Prostate gland (tissue), 2 donors: ENCODE measurements around the gene OR13C2. TPM values are rescaled to one million over a fixed set of nuclear protein-coding genes. Genes with fewer than 3 reads are reported as not detected.

ENCODE experiments used
- DNase-seq: peaks from one replicate; pipeline ENCODE4 v3.0.0-alpha.2; 2019; ENCODE audit warnings: low spot score
- H3K27ac ChIP-seq, 2 donors: fragments of 200-600 bp; sonication (generic); 2 replicates each; pipeline ENCODE4 v1.5.1; 2017 to 2019
- H3K27me3 ChIP-seq: fragments of 200-600 bp; sonication (generic); replicated peaks from 2 replicates; pipeline ENCODE4 v1.5.1; 2019; ENCODE audit not compliant: insufficient read depth
- H3K36me3 ChIP-seq, 2 donors: fragments of 200-600 bp; sonication (generic); 1 replicate in 1 of 2; 2 replicates in 1 of 2; pipeline versions ENCODE4 v1.5.1 to v1.8.1; 2017 to 2019
- H3K4me1 ChIP-seq: fragments of 200-600 bp; sonication (generic); replicated peaks from 2 replicates; pipeline ENCODE4 v1.5.1; 2019
- H3K4me3 ChIP-seq, 2 donors: fragments of 200-600 bp; sonication (generic); 2 replicates each; pipeline ENCODE4 v1.5.1; 2017 to 2019
- H3K9me3 ChIP-seq: fragments of 200-600 bp; sonication (generic); 2 replicates; pipeline ENCODE4 v1.5.1; 2017
- CTCF ChIP-seq, 4 experiments: fragments of 200-600 bp in 2 of 4; fragments of 450-650 bp in 2 of 4; sonication (generic) in 2 of 4; IDR thresholded peaks; 1 replicate in 3 of 4; 2 replicates in 1 of 4; pipeline ENCODE4 v1.5.1; 2016 to 2019; ENCODE audit warnings: antibody characterized with exemption in 4 of 4, mild to moderate bottlenecking in 2 of 4, moderate library complexity in 2 of 4
- POLR2A ChIP-seq: fragments of 450-650 bp; IDR thresholded peaks from one replicate; pipeline ENCODE4 v1.6.1; 2016; ENCODE audit warnings: antibody characterized with exemption, mild to moderate bottlenecking
- POLR2AphosphoS5 ChIP-seq: sonication (generic); formaldehyde crosslinking; IDR thresholded peaks from one replicate; pipeline ENCODE4 v1.6.1; 2017; ENCODE audit warnings: antibody characterized with exemption
- WGBS: methylation state at CpG from one replicate; pipeline ENCODE4 v1.1.5; 2018; 5-methylcytosine and 5-hydroxymethylcytosine counted together
- intact Hi-C: fragments of 100-400 bp; cut with DNase I; formaldehyde crosslinking; loops from one replicate; pipeline ENCODE4 v1.14.2; 2022
- total RNA-seq, 2 donors: library from RNA; depleted of rRNA; stranded (reverse); fragments of >200 nt; gene quantifications; one replicate each; pipeline ENCODE4 v1.1.0, GENCODE V29; 2016

OR13C2 gene
- total RNA-seq, 2 donors from 2014 or later = not detected

- intact Hi-C loops = no loop called here
- DNase-seq = no peak
- no peaks in the 10 kb centered on the region for H3K27me3 ChIP-seq
- H3K27ac ChIP-seq = no peak overlapping the region
- 88% methylated on average over 1 of the region's 1 CpG for WGBS
- H3K4me3 ChIP-seq = no peak overlapping the region
- H3K9me3 ChIP-seq = no peaks in the 10 kb centered on the region
- H3K4me1 ChIP-seq = no peaks in the 10 kb centered on the region
- H3K36me3 ChIP-seq = no peaks in the 10 kb centered on the region
- no peak for TF ChIP-seq POLR2A
- no peak for TF ChIP-seq CTCF (IDR thresholded peaks at IDR 0.05)
- TF ChIP-seq POLR2AphosphoS5 = no peak
These were observed 15.8 kb downstream of the OR13C2 start for GRCh38 chr9:104589626-104590025.

- Histone ChIP-seq H3K9me3 (no peaks in the 10 kb centered on the region), H3K36me3 (no peaks in the 10 kb centered on the region), H3K27me3 (no peaks in the 10 kb centered on the region), H3K27ac (no peak overlapping the region), H3K4me1 (no peaks in the 10 kb centered on the region), H3K4me3 (no peak overlapping the region)
- WGBS = 73% methylated on average over 1 of the region's 1 CpG
- no peak for TF ChIP-seq POLR2AphosphoS5
- no peak for TF ChIP-seq POLR2A
- TF ChIP-seq CTCF (IDR thresholded peaks at IDR 0.05) = no peak
- DNase-seq = no peak
- intact Hi-C loops = no loop called here
These were observed 18.8 kb downstream of the OR13C2 start for GRCh38 chr9:104586496-104587180.

GRCh38 chr9:104580562-104580961 lies 24.9 kb downstream of the OR13C2 start:
- 94% methylated on average over 1 of the region's 1 CpG for WGBS
- H3K36me3 ChIP-seq = no peaks in the 10 kb centered on the region
- TF ChIP-seq POLR2A (no peak), CTCF (IDR thresholded peaks at IDR 0.05) (no peak), POLR2AphosphoS5 (no peak)
- H3K4me3 ChIP-seq = no peak overlapping the region
- no peaks in the 10 kb centered on the region for H3K9me3 ChIP-seq
- DNase-seq = no peak
- no peaks in the 10 kb centered on the region for H3K4me1 ChIP-seq
- intact Hi-C loops = no loop called here
- no peaks in the 10 kb centered on the region for H3K27me3 ChIP-seq
- H3K27ac ChIP-seq = no peak overlapping the region

GRCh38 chr9:104577263-104577662 lies 28.2 kb downstream of the OR13C2 start:
- Histone ChIP-seq H3K9me3 (no peaks in the 10 kb centered on the region), H3K4me3 (no peak overlapping the region), H3K4me1 (no peaks in the 10 kb centered on the region), H3K36me3 (no peaks in the 10 kb centered on the region), H3K27me3 (no peaks in the 10 kb centered on the region), H3K27ac (no peak overlapping the region)
- intact Hi-C loops = no loop called here
- TF ChIP-seq POLR2AphosphoS5 (no peak), POLR2A (no peak), CTCF (IDR thresholded peaks at IDR 0.05) (no peak)
- DNase-seq = no peak
- 73% methylated on average over 5 of the region's 5 CpGs for WGBS

- Histone ChIP-seq H3K4me1 (no peaks in the 10 kb centered on the region), H3K9me3 (no peaks in the 10 kb centered on the region), H3K4me3 (no peak overlapping the region), H3K36me3 (no peaks in the 10 kb centered on the region), H3K27ac (no peak overlapping the region), H3K27me3 (no peaks in the 10 kb centered on the region)
- DNase-seq = no peak
- intact Hi-C loops = no loop called here
- 77% methylated on average over 2 of the region's 2 CpGs for WGBS
- TF ChIP-seq CTCF (IDR thresholded peaks at IDR 0.05) (no peak), POLR2A (no peak), POLR2AphosphoS5 (no peak)
These were observed 30.0 kb downstream of the OR13C2 start for GRCh38 chr9:104575456-104575855.
